Neural progenitor cell (in vitro differentiated cells): ENCODE measurements around the gene TMEM260. TPM values are rescaled to one million over a fixed set of nuclear protein-coding genes. Genes with fewer than 3 reads are reported as not detected.

Experiments used
- DNase-seq: peaks from one replicate; pipeline ENCODE4 v3.0.0-alpha.2; 2016; ENCODE audit warnings: low spot score
- H2AFZ ChIP-seq: fragments of 200-600 bp; sonication (generic); replicated peaks from 2 replicates; pipeline ENCODE4 v1.6.1; 2016; ENCODE audit warnings: antibody characterized with exemption
- H3F3A ChIP-seq: fragments of 200-600 bp; sonication (generic); 2 replicates; pipeline ENCODE4 v1.6.1; 2016; ENCODE audit warnings: antibody characterized with exemption, low read depth
- H3K27ac ChIP-seq: fragments of 200-600 bp; sonication (generic); 2 replicates; pipeline ENCODE4 v1.5.1; 2016; ENCODE audit warnings: mild to moderate bottlenecking
- H3K27me3 ChIP-seq: fragments of 200-600 bp; sonication (generic); 2 replicates; pipeline ENCODE4 v1.6.1; 2016; ENCODE audit warnings: mild to moderate bottlenecking, moderate library complexity
- H3K36me3 ChIP-seq: fragments of 200-600 bp; sonication (generic); 2 replicates; pipeline ENCODE4 v1.5.1; 2016
- H3K4me1 ChIP-seq: fragments of 200-600 bp; sonication (generic); 2 replicates; pipeline ENCODE4 v1.6.1; 2016; ENCODE audit warnings: mixed run types
- H3K4me2 ChIP-seq: fragments of 200-600 bp; sonication (generic); 2 replicates; pipeline ENCODE4 v1.6.1; 2016
- H3K4me3 ChIP-seq: fragments of 200-600 bp; sonication (generic); 2 replicates; pipeline ENCODE4 v1.5.1; 2016
- H3K79me2 ChIP-seq: fragments of 200-600 bp; sonication (generic); 2 replicates; pipeline ENCODE4 v1.6.1; 2016; ENCODE audit warnings: low read depth
- H3K9ac ChIP-seq: fragments of 200-600 bp; sonication (generic); 2 replicates; pipeline ENCODE4 v1.6.1; 2016
- H3K9me3 ChIP-seq: fragments of 200-600 bp; sonication (generic); 2 replicates; pipeline ENCODE4 v1.5.1; 2016; ENCODE audit warnings: low read depth
- H4K20me1 ChIP-seq: fragments of 200-600 bp; sonication (generic); 2 replicates; pipeline ENCODE4 v1.6.1; 2016; ENCODE audit warnings: low read depth
- H3K27ac Mint-ChIP-seq: 3 replicates; pipeline ENCODE4 v1.8.0; 2021; ENCODE audit warnings: mixed read lengths
- H3K27me3 Mint-ChIP-seq: 2 replicates; pipeline ENCODE4 v1.8.0; 2022; ENCODE audit warnings: low read depth, mild to moderate bottlenecking, inconsistent platforms, moderate library complexity, mixed read lengths; ENCODE audit not compliant: insufficient read depth
- H3K36me3 Mint-ChIP-seq: 3 replicates; pipeline ENCODE4 v1.8.0; 2021; ENCODE audit warnings: mixed read lengths
- H3K4me1 Mint-ChIP-seq: 3 replicates; pipeline ENCODE4 v1.8.0; 2021; ENCODE audit warnings: mixed read lengths
- H3K4me3 Mint-ChIP-seq: 3 replicates; pipeline ENCODE4 v1.8.0; 2021; ENCODE audit warnings: mild to moderate bottlenecking, moderate library complexity, mixed read lengths
- H3K9me3 Mint-ChIP-seq: 3 replicates; pipeline ENCODE4 v1.8.0; 2020; ENCODE audit warnings: mixed read lengths
- CTCF ChIP-seq: fragments of 200-600 bp; sonication (generic); IDR thresholded peaks from 2 replicates; pipeline ENCODE4 v1.5.1; 2017; ENCODE audit warnings: antibody characterized with exemption, mild to moderate bottlenecking
- EZH2 ChIP-seq: fragments of 200-600 bp; sonication (generic); IDR thresholded peaks from 2 replicates; pipeline ENCODE4 v1.6.1; 2017; ENCODE audit warnings: antibody characterized with exemption, mild to moderate bottlenecking, moderate library complexity
- EZH2phosphoT487 ChIP-seq: fragments of 200-600 bp; sonication (generic); IDR thresholded peaks from 2 replicates; pipeline ENCODE4 v1.6.1; 2017; ENCODE audit warnings: antibody characterized with exemption
- total RNA-seq: library from RNA; depleted of rRNA; stranded (reverse); fragments of >200 nt; gene quantifications from 2 replicates; pipeline ENCODE4 v1.2.3, GENCODE V29; 2015; ENCODE audit warnings: low replicate concordance

Gene TMEM260
- total RNA-seq, 1 donor from 2014 or later, result 30.7 TPM

GRCh38 chr14:56617084-56617483, 37.5 kb downstream of the TMEM260 start:
- H3K4me1 Mint-ChIP-seq, result no peaks in the 10 kb centered on the region
- no peaks in the 10 kb centered on the region for H3K9me3 Mint-ChIP-seq
- H3K9ac ChIP-seq, result no peak overlapping the region
- H3K27me3 ChIP-seq, result no peaks in the 10 kb centered on the region
- H3K9me3 ChIP-seq, result no peaks in the 10 kb centered on the region
- H3K4me1 ChIP-seq, result no peaks in the 10 kb centered on the region
- no peak overlapping the region for H2AFZ ChIP-seq
- H3K36me3 ChIP-seq, result no peaks in the 10 kb centered on the region
- H3F3A ChIP-seq, result no peaks in the 10 kb centered on the region
- H3K27ac ChIP-seq, result no peak overlapping the region
- TF ChIP-seq EZH2 (no peak), CTCF (no peak), EZH2phosphoT487 (no peak)
- H3K79me2 ChIP-seq, result no peaks in the 10 kb centered on the region
- H3K36me3 Mint-ChIP-seq, result peaks cover 21% of the 10 kb centered on the region
- no peak overlapping the region for H3K4me3 Mint-ChIP-seq
- H3K4me3 ChIP-seq, result no peak overlapping the region
- no peaks in the 10 kb centered on the region for H4K20me1 ChIP-seq
- H3K27ac Mint-ChIP-seq, result no peak overlapping the region
- peaks cover 2% of the 10 kb centered on the region for H3K27me3 Mint-ChIP-seq
- DNase-seq, result no peak
- no peak overlapping the region for H3K4me2 ChIP-seq

GRCh38 chr14:56630707-56631106, 51.1 kb downstream of the TMEM260 start:
- Histone ChIP-seq H3K27me3 (no peaks in the 10 kb centered on the region), H3K4me1 (no peaks in the 10 kb centered on the region), H3F3A (no peaks in the 10 kb centered on the region), H3K9ac (no peak overlapping the region), H3K36me3 (peaks cover 18% of the 10 kb centered on the region), H4K20me1 (no peaks in the 10 kb centered on the region), H3K27ac (no peak overlapping the region), H3K79me2 (no peaks in the 10 kb centered on the region), H3K4me2 (no peak overlapping the region), H3K9me3 (peaks cover 9% of the 10 kb centered on the region), H3K4me3 (no peak overlapping the region), H2AFZ (no peak overlapping the region)
- no peak overlapping the region for H3K27ac Mint-ChIP-seq
- TF ChIP-seq CTCF (no peak), EZH2 (no peak), EZH2phosphoT487 (no peak)
- no peaks in the 10 kb centered on the region for H3K4me1 Mint-ChIP-seq
- no peak overlapping the region for H3K4me3 Mint-ChIP-seq
- peaks cover 18% of the 10 kb centered on the region for H3K9me3 Mint-ChIP-seq
- no peak for DNase-seq
- no peaks in the 10 kb centered on the region for H3K27me3 Mint-ChIP-seq
- peaks cover 67% of the 10 kb centered on the region for H3K36me3 Mint-ChIP-seq

- TF ChIP-seq EZH2, result no peak
- TF ChIP-seq CTCF, result no peak
- no peak for TF ChIP-seq EZH2phosphoT487
- H3K27ac Mint-ChIP-seq, result no peak overlapping the region
- Histone ChIP-seq H3K27ac (no peak overlapping the region), H3K4me3 (no peak overlapping the region), H3K4me2 (no peak overlapping the region), H3K36me3 (peaks cover 17% of the 10 kb centered on the region), H3K27me3 (no peaks in the 10 kb centered on the region), H4K20me1 (no peaks in the 10 kb centered on the region), H3K9me3 (peaks cover 9% of the 10 kb centered on the region), H3F3A (no peaks in the 10 kb centered on the region), H3K9ac (no peak overlapping the region), H3K79me2 (no peaks in the 10 kb centered on the region), H3K4me1 (no peaks in the 10 kb centered on the region), H2AFZ (no peak overlapping the region)
- H3K9me3 Mint-ChIP-seq, result peaks cover 18% of the 10 kb centered on the region
- no peaks in the 10 kb centered on the region for H3K27me3 Mint-ChIP-seq
- DNase-seq, result no peak
- H3K36me3 Mint-ChIP-seq, result peaks cover 72% of the 10 kb centered on the region
- H3K4me1 Mint-ChIP-seq, result no peaks in the 10 kb centered on the region
- H3K4me3 Mint-ChIP-seq, result no peak overlapping the region
These were observed 52.6 kb downstream of the TMEM260 start for GRCh38 chr14:56632195-56632594.
